PFSK-1 (cell line): Measurements from ENCODE around the gene ADRM1. TPM values are rescaled to one million over a fixed set of nuclear protein-coding genes. Genes with fewer than 3 reads are reported as not detected.
A peak's percentile ranks its signal among the peaks of the same experiment; 100 is the strongest.

Experiments used
- FOXP2 ChIP-seq: optimal IDR thresholded peaks from 2 replicates; pipeline ENCODE3; 2011; ENCODE audit warnings: borderline replicate concordance, control low read depth, inconsistent platforms; ENCODE audit not compliant: insufficient read depth; ENCODE audit errors: extremely low read length, extremely low read depth
- POLR2AphosphoS5 ChIP-seq: IDR thresholded peaks from 2 replicates; pipeline ENCODE4 v1.6.1; 2012; ENCODE audit warnings: low read depth, mild to moderate bottlenecking, control low read depth, low read length, moderate library complexity
- REST ChIP-seq, 2 experiments: IDR thresholded peaks; 2 replicates each; pipeline versions ENCODE4 v1.6.1 to v1.8.0; 2011 to 2012; ENCODE audit warnings: low read depth in 2 of 2, low read length in 2 of 2, control low read depth in 1 of 2, inconsistent platforms in 1 of 2, mild to moderate bottlenecking in 1 of 2, moderate library complexity in 1 of 2; ENCODE audit not compliant: insufficient read depth in 1 of 2
- SIN3A ChIP-seq: IDR thresholded peaks from 2 replicates; pipeline ENCODE4 v1.6.1; 2012; ENCODE audit warnings: mild to moderate bottlenecking, low read length, moderate library complexity, borderline replicate concordance; ENCODE audit not compliant: insufficient read depth
- TAF1 ChIP-seq: IDR thresholded peaks from 2 replicates; pipeline ENCODE4 v1.6.1; 2012; ENCODE audit warnings: low read length, control low read depth, borderline replicate concordance; ENCODE audit not compliant: insufficient read depth
- polyA plus RNA-seq: library from polyadenylated mRNA; unstranded; fragments of >200 nt; gene quantifications from one replicate; pipeline ENCODE4 v1.2.1, GENCODE V29; 2012; ENCODE audit warnings: low read depth, missing spikeins; ENCODE audit not compliant: insufficient read length

The ADRM1 gene
- 307 TPM for polyA plus RNA-seq

GRCh38 chr20:62302341-62303061 is at the start of gene ADRM1:
Gene ADRM1 (plus strand): TSS chr20:62302997. CDS start chr20:62303569, 572 bp downstream.
- no peak; the same call in 1 of the 2 replicates for TF ChIP-seq SIN3A
- peak; percentile 82 for TF ChIP-seq TAF1
- TF ChIP-seq REST (IDR thresholded peaks at IDR 0.05; ENCODE audit: insufficient read depth in 1 of 2, low read depth in 2 of 2, low read length in 2 of 2): no peak
- TF ChIP-seq FOXP2: peak; percentile 50
- TF ChIP-seq POLR2AphosphoS5: peak; percentile 64; the same call in 1 of the 2 replicates

- no peak for TF ChIP-seq TAF1
- no peak for TF ChIP-seq REST (IDR thresholded peaks at IDR 0.05; ENCODE audit: insufficient read depth in 1 of 2, low read depth in 2 of 2, low read length in 2 of 2)
- no peak for TF ChIP-seq POLR2AphosphoS5
- TF ChIP-seq SIN3A: no peak
- no peak for TF ChIP-seq FOXP2
These were observed 49.4 kb upstream of the ADRM1 start for GRCh38 chr20:62253398-62253797.

GRCh38 chr20:62254021-62254724 is 48.6 kb upstream of the ADRM1 start:
- no peak for TF ChIP-seq POLR2AphosphoS5
- no peak for TF ChIP-seq SIN3A
- no peak for TF ChIP-seq TAF1

GRCh38 chr20:62255976-62256375 is 46.8 kb upstream of the ADRM1 start:
- TF ChIP-seq FOXP2 (no peak), SIN3A (no peak), POLR2AphosphoS5 (no peak), REST (IDR thresholded peaks at IDR 0.05; ENCODE audit: insufficient read depth in 1 of 2, low read depth in 2 of 2, low read length in 2 of 2) (no peak), TAF1 (no peak)

GRCh38 chr20:62258499-62259293 is 44.1 kb upstream of the ADRM1 start:
- TF ChIP-seq SIN3A (no peak), POLR2AphosphoS5 (no peak), REST (IDR thresholded peaks at IDR 0.05; ENCODE audit: insufficient read depth in 1 of 2, low read depth in 2 of 2, low read length in 2 of 2) (no peak), TAF1 (no peak), FOXP2 (no peak)
